ENCODE measurements around the gene SLC6A9.

The SLC6A9 gene

DNA sequence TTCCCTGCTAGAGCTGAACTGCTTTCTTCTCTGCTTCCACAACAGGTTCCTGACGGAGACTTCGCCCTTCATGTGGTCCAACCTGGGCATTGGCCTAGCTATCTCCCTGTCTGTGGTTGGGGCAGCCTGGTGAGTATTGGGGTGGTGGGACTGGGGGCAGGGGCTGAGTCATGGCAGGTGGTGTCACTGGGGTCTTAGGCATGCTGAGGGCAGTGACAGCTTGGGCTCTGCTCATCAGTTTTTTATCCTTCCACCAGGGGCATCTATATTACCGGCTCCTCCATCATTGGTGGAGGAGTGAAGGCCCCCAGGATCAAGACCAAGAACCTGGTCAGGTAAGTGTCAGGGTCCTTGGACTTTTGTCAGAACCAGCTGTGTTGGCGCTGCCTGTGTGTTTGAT is 55.2 kb downstream of the SLC6A9 start:
- no peak for TF ChIP-seq CTCF (IDR thresholded peaks at IDR 0.05; ENCODE audit: borderline replicate concordance, control extremely low read depth, extremely low read depth, insufficient read depth, missing control alignments)
- no peak for DNase-seq (ENCODE audit: low spot score)
- in situ Hi-C loops (cut with MboI; ENCODE audit: low sequenced_read_pairs, unreplicated experiment): no loop called here

DNA sequence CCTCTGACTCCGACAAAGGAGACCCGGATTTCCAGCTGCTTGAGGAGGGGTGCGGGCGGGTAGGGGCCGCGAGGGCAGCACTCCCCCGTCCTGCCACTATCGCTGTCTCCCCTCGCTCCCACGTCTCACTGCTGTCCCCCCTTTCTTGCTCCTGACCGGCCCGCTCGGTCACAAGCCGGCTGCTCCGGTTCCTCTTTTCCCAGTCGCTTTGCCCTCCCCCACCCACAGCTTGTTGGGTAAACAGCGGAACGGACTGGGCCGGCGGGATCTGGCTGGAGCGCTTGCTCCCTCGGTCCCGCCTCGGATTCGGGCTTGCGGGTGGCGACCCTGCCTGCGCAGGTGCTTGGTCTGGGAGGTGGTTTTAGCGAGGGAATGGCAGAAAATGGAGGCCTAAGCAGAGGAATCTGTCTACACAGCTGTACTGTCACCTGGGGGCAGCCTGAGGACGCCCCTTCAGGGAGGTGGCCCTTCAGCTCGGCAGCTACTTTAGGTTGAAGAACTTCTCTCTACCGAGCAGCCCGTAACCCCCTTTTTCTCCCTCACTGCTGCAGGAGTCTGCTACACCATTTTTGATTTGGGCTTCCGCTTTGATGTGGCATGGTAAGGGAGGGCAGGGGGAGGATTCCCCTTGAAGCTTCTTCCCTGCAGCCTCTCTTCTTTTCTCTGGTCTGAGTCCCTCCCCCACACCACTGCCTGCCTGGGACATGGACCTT is 55.9 kb downstream of the SLC6A9 start:
- no peak for TF ChIP-seq CTCF (IDR thresholded peaks at IDR 0.05; ENCODE audit: borderline replicate concordance, control extremely low read depth, extremely low read depth, insufficient read depth, missing control alignments)
- peak; percentile 58 for DNase-seq (ENCODE audit: low spot score)
- in situ Hi-C loops (cut with MboI; ENCODE audit: low sequenced_read_pairs, unreplicated experiment): no loop called here

DNA sequence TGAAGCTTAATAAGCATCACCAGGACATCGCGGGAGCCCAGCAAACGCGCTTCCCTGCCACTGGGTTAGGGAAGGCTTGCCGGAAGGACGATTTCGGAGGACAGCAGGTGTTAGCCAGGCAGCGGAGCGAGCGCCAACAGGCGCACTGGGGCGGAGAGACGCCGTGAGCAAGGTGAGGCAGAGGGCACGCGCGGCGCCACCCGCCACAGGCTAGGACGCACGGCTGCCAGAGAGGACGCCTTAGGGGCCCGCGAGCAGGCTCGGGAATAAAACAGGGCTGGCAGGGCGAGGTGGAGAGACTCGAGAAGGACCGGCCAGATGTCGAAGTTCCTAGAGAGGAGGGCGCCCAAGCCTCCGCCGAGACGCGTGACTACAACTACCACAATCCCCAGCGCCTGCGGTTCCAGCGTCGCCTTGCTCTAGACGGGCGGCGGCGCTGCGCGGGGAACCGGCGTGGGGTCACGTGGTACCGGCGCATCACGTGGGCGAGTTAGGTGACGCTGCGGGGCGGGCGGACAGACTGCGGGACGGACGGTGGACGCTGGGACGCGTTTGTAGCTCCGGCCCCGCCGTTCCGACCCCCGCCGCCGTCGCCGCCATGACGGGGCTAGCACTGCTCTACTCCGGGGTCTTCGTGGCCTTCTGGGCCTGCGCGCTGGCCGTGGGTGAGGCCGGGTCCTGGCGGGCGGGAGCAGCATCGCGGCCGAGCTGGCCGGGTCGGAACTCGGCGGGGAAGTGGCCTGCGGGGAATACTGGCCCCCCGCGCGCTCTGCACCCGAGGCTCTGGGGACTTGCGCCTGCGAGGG is 56.6 kb downstream of the SLC6A9 start, which contains the start of gene ATP6V0B:
TSS of gene ATP6V0B (plus strand) at position 518 of the 806 bp plus-strand sequence. CDS start at position 599, 81 bp downstream.
- DNase-seq (ENCODE audit: low spot score): peak; percentile 98
- TF ChIP-seq CTCF (IDR thresholded peaks at IDR 0.05; ENCODE audit: borderline replicate concordance, control extremely low read depth, extremely low read depth, insufficient read depth, missing control alignments): peak; percentile 14
- in situ Hi-C loops (cut with MboI; ENCODE audit: low sequenced_read_pairs, unreplicated experiment): no loop called here

DNA sequence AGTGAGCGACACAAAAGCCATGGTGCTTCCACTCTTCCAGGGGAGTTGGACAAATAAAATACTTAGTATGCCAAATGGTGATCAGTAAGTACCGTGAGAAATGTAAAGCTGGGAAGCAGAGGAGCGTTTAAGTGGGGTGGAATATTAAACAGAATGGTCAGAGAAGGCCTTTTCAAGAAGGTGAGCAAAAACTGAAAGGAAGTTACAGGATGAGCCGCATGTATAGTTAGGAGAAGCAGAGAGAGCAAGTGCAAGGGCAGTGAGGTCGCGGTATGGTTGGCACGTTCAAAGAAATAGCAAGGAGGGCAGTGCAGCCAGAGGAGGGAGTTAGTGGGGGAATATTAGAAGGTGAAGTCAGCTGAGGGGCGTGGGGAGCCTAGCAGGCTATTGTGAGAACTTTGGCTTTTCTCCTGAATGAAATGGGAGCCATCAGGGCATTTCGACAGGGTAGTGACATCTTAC is 57.2 kb downstream of the SLC6A9 start:
- no peak for DNase-seq (ENCODE audit: low spot score)
- no peak for TF ChIP-seq CTCF (IDR thresholded peaks at IDR 0.05; ENCODE audit: borderline replicate concordance, control extremely low read depth, extremely low read depth, insufficient read depth, missing control alignments)
- in situ Hi-C loops (cut with MboI; ENCODE audit: low sequenced_read_pairs, unreplicated experiment): no loop called here

GRCh38 chr1:43971336-43971980 is 59.8 kb downstream of the SLC6A9 start:
- in situ Hi-C loops (cut with MboI; ENCODE audit: low sequenced_read_pairs, unreplicated experiment): no loop called here
- TF ChIP-seq CTCF (IDR thresholded peaks at IDR 0.05; ENCODE audit: borderline replicate concordance, control extremely low read depth, extremely low read depth, insufficient read depth, missing control alignments): no peak
- DNase-seq (ENCODE audit: low spot score): no peak

GRCh38 chr1:43970911-43971310 is 60.4 kb downstream of the SLC6A9 start:
- no peak for DNase-seq (ENCODE audit: low spot score)
- TF ChIP-seq CTCF (IDR thresholded peaks at IDR 0.05; ENCODE audit: borderline replicate concordance, control extremely low read depth, extremely low read depth, insufficient read depth, missing control alignments): no peak
- in situ Hi-C loops (cut with MboI; ENCODE audit: low sequenced_read_pairs, unreplicated experiment): no loop called here
